Tibial nerve (tissue), 3 donors: ENCODE data around the gene POMGNT2.

Source experiments
- POLR2A ChIP-seq, 2 donors: fragments of 450-650 bp; IDR thresholded peaks; one replicate each; pipeline ENCODE4 v1.6.1; 2017; ENCODE audit warnings: antibody characterized with exemption in 2 of 2, mild to moderate bottlenecking in 2 of 2, moderate library complexity in 2 of 2
- TF ChIP-seq, protein P1 (sequence below), 5 experiments: fragments of 200-600 bp in 3 of 5; fragments of 450-650 bp in 2 of 5; sonication (generic) in 3 of 5; IDR thresholded peaks; one replicate each; pipeline ENCODE4 v1.5.1; 2016 to 2019; ENCODE audit warnings: antibody characterized with exemption in 5 of 5, mild to moderate bottlenecking in 3 of 5, moderate library complexity in 2 of 5

GRCh38 chr3:43059456-43059855 is 46.4 kb downstream of the POMGNT2 start:
- TF ChIP-seq POLR2A (IDR thresholded peaks at IDR 0.05) = no peak
- TF ChIP-seq, protein P1, sequence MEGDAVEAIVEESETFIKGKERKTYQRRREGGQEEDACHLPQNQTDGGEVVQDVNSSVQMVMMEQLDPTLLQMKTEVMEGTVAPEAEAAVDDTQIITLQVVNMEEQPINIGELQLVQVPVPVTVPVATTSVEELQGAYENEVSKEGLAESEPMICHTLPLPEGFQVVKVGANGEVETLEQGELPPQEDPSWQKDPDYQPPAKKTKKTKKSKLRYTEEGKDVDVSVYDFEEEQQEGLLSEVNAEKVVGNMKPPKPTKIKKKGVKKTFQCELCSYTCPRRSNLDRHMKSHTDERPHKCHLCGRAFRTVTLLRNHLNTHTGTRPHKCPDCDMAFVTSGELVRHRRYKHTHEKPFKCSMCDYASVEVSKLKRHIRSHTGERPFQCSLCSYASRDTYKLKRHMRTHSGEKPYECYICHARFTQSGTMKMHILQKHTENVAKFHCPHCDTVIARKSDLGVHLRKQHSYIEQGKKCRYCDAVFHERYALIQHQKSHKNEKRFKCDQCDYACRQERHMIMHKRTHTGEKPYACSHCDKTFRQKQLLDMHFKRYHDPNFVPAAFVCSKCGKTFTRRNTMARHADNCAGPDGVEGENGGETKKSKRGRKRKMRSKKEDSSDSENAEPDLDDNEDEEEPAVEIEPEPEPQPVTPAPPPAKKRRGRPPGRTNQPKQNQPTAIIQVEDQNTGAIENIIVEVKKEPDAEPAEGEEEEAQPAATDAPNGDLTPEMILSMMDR (IDR thresholded peaks at IDR 0.05) = no peak
